ENCODE data around the gene PSMB2. TPM values are rescaled to one million over a fixed set of nuclear protein-coding genes. Genes with fewer than 3 reads are reported as not detected.
A peak's percentile ranks its signal among the peaks of the same experiment; 100 is the strongest.

Gene PSMB2
- total and polyA plus RNA-seq, 2 of the 8 experiments (the other 6 are each of a cell fraction or from before 2014, with no cell fraction given), result 91.4 to 101 TPM

GRCh38 chr1:35575416-35575958, 65.8 kb downstream of the PSMB2 start:
- no peak overlapping the region for H3K56ac ChIP-seq (replicated peaks; ENCODE audit: insufficient read length, low read depth, low read length)
- 0 out of 8 replicates have a peak overlapping the region, but pooled peaks of 1 of the 4 experiments have one; percentile 67 for H3K4me3 ChIP-seq (ENCODE audit: extremely low read depth in 1 of 4, insufficient read depth in 2 of 4, low read depth in 3 of 4, low read length in 4 of 4)
- ChIA-PET CTCF (ENCODE audit: partially characterized antibody) (interaction anchor here (0.5 to 8.5 kb wide), 5 partner anchors 9 to 145 kb away, joined by 3 to 81 read pairs (median 5); partner anchors contain the start of gene C1orf216), POLR2A (ENCODE audit: partially characterized antibody) (interaction anchor here (0.6 to 1.7 kb wide), 7 partner anchors 10 to 194 kb away, joined by 3 to 5 read pairs (median 3); partner anchors contain the start of genes C1orf216 and CLSPN)
- FAIRE-seq (no peak), DNase-seq (ENCODE audit: low read depth in 1 of 2, low spot score in 2 of 2) (no peak)
- peak overlapping the region in 1 of 2 experiments; percentile 88; a peak in 2 of 4 replicates for H3K4me2 ChIP-seq (ENCODE audit: insufficient read depth in 1 of 2, low read depth in 2 of 2, low read length in 2 of 2)
- no peak overlapping the region for H4K5ac ChIP-seq (ENCODE audit: insufficient read length, low read depth, low read length)
- no peak overlapping the region; the same call in 1 of the 2 replicates for H2BK20ac ChIP-seq (ENCODE audit: low read length)
- H3K23me2 ChIP-seq (ENCODE audit: low read depth, low read length), result peaks cover 25% of the 10 kb centered on the region
- H2AK5ac ChIP-seq (ENCODE audit: low read depth, low read length), result 0 out of 2 replicates have a peak overlapping the region, but pooled peaks have one; percentile 75
- no peak overlapping the region for H3K23ac ChIP-seq (ENCODE audit: insufficient read length)
- no peak overlapping the region for H3K9ac ChIP-seq (replicated peaks in 1 of 4; ENCODE audit: extremely low read depth in 1 of 4, low read depth in 3 of 4, low read length in 3 of 4)
- H2BK12ac ChIP-seq (ENCODE audit: low read depth, low read length), result peak overlapping the region; percentile 90; the same call in 1 of the 2 replicates
- no peak overlapping the region for H4K91ac ChIP-seq (replicated peaks; ENCODE audit: insufficient read length, low read length)
- no peaks in the 10 kb centered on the region for H3K9me3 ChIP-seq (ENCODE audit: insufficient read depth in 2 of 2, low read depth in 1 of 2, low read length in 1 of 2)
- H3K79me1 ChIP-seq (ENCODE audit: low read depth, low read length), result no peaks in the 10 kb centered on the region
- no peak for TF ChIP-seq POLR2A (IDR thresholded peaks at IDR 0.05; ENCODE audit: control extremely low read depth in 1 of 2, low read depth in 2 of 2, low read length in 2 of 2)
- TF ChIP-seq TCF12 (IDR thresholded peaks at IDR 0.05; ENCODE audit: low read depth, low read length), result no peak
- no peak for TF ChIP-seq EGR1 (IDR thresholded peaks at IDR 0.05; ENCODE audit: borderline replicate concordance, low read depth, low read length)
- no peak for TF ChIP-seq YY1 (IDR thresholded peaks at IDR 0.05; ENCODE audit: low read depth, low read length)
- TF ChIP-seq CHD1 (IDR thresholded peaks at IDR 0.05; ENCODE audit: low read depth, low read length), result no peak
- no peak for TF ChIP-seq CBX8 (IDR thresholded peaks at IDR 0.05; ENCODE audit: borderline replicate concordance, low read depth, low read length)
- no peak for TF ChIP-seq CBX5 (IDR thresholded peaks at IDR 0.05; ENCODE audit: low read depth, low read length)
- TF ChIP-seq ASH2L (IDR thresholded peaks at IDR 0.05; ENCODE audit: low read length), result no peak
- TF ChIP-seq EP300 (IDR thresholded peaks at IDR 0.05; ENCODE audit: borderline replicate concordance in 1 of 2, low read depth in 2 of 2, low read length in 2 of 2), result no peak
- TF ChIP-seq SAP30 (IDR thresholded peaks at IDR 0.05; ENCODE audit: insufficient read depth, insufficient replicate concordance, low read length), result no peak
- no peak for TF ChIP-seq KDM4A (IDR thresholded peaks at IDR 0.05; ENCODE audit: low read depth, low read length, severe bottlenecking)
- no peak for TF ChIP-seq RXRA (IDR thresholded peaks at IDR 0.05; ENCODE audit: insufficient read depth, low read depth, low read length)
- no peak for TF ChIP-seq TBP (IDR thresholded peaks at IDR 0.05; ENCODE audit: low read depth, low read length)
- H3K36me3 ChIP-seq (ENCODE audit: control insufficient read depth in 2 of 4, insufficient read depth in 4 of 4, low read length in 3 of 4), result peaks cover 0 to 11% (median 0%) of the 10 kb centered on the region in 4 experiments; a peak in 1 of 8 replicates
- peaks cover 69 to 87% (median 83%) of the 10 kb centered on the region in 4 experiments for H3K27me3 ChIP-seq (replicated peaks in 1 of 4; ENCODE audit: control insufficient read depth in 3 of 4, extremely low read depth in 1 of 4, insufficient read depth in 3 of 4, low read length in 3 of 4)
- no peak overlapping the region for H3K27ac ChIP-seq (ENCODE audit: low read depth, low read length)
- H3K14ac ChIP-seq (ENCODE audit: insufficient read length), result no peak overlapping the region
- H2BK15ac ChIP-seq (ENCODE audit: low read length), result no peak overlapping the region
- H3K79me2 ChIP-seq (ENCODE audit: control insufficient read depth in 1 of 2, insufficient read depth in 2 of 2, low read length in 2 of 2), result no peaks in the 10 kb centered on the region
- 63% methylated on average over 5 of the region's 5 CpGs; no CpG with 5 or more reads in 1 of the 2 experiments for WGBS, 2 experiments (ENCODE audit: extremely low coverage in 1 of 2, insufficient coverage in 1 of 2, insufficient read length in 1 of 2, insufficient replicate concordance in 2 of 2, low coverage in 1 of 2, low lambda C conversion rate in 2 of 2, missing lambda C conversion rate in 1 of 2)
- H4K20me1 ChIP-seq (replicated peaks in 1 of 2; ENCODE audit: control insufficient read depth in 1 of 2, insufficient read depth in 2 of 2, low read length in 2 of 2), result peaks cover 0 to 20% of the 10 kb centered on the region in 2 experiments
- H3K4ac ChIP-seq (replicated peaks; ENCODE audit: insufficient read length, low read depth, low read length), result no peak overlapping the region
- H2AFZ ChIP-seq (ENCODE audit: low read length), result no peak overlapping the region
- H3K18ac ChIP-seq (ENCODE audit: extremely low read depth, low read length), result no peak overlapping the region
- H2BK120ac ChIP-seq (replicated peaks; ENCODE audit: low read depth, low read length), result no peak overlapping the region
- H3K4me1 ChIP-seq (replicated peaks in 1 of 4; ENCODE audit: control insufficient read depth in 3 of 4, insufficient read depth in 4 of 4, low read length in 3 of 4), result peaks cover 7 to 20% (median 15%) of the 10 kb centered on the region in 4 experiments
- no peak overlapping the region for H2BK5ac ChIP-seq (ENCODE audit: low read depth, low read length)
- H4K8ac ChIP-seq (ENCODE audit: extremely low read depth, insufficient read depth, low read length), result no peak overlapping the region

Data from H1 (cell line).